GM12891 (cell line): ENCODE results near the gene GJD3.

Experiments used
- POLR2A ChIP-seq: IDR thresholded peaks from 2 replicates; pipeline ENCODE4 v1.6.1; 2011; ENCODE audit warnings: low read depth, low read length, control low read depth
- POLR2AphosphoS5 ChIP-seq: IDR thresholded peaks from 2 replicates; pipeline ENCODE4 v1.6.1; 2011; ENCODE audit warnings: low read depth, low read length, control low read depth
- POU2F2 ChIP-seq: IDR thresholded peaks from 2 replicates; pipeline ENCODE4 v1.6.1; 2011; ENCODE audit warnings: low read depth, mild to moderate bottlenecking, control low read depth, low read length, moderate library complexity
- TAF1 ChIP-seq: IDR thresholded peaks from 2 replicates; pipeline ENCODE4 v1.6.1; 2011; ENCODE audit warnings: low read depth, low read length, control low read depth

DNA sequence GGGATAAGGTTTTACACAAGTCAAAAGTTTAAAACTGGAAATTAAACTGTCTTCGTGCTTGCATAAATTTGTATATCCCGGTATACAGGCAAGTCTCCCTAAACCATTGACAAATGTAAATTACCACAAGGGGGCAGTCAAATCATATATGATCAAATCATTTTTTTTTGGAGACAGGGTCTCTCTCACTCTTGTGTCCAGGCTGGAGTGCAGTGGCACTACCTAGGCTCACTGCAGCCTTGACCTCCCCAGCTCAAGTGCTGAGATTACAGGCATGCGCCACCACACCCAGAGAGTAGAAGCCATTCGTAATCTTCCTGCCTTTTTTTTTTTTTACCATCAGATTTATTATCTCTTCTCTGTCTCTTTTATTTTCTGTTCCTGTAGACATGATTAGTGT, 34.6 kb upstream of the GJD3 start:
- no peak for TF ChIP-seq POLR2A
- TF ChIP-seq POU2F2: no peak
- no peak for TF ChIP-seq TAF1
- no peak for TF ChIP-seq POLR2AphosphoS5
